Heart right ventricle (tissue), 16 donors: ENCODE results near the gene TTLL11. TPM values are rescaled to one million over a fixed set of nuclear protein-coding genes. Genes with fewer than 3 reads are reported as not detected.
"Not testable (repeated sequence)": the region's sequence is repeated elsewhere in the genome, so short reads cannot be mapped to it uniquely, and the experiment has no call there.

Experiments
- ATAC-seq, 8 donors: fragments of 200-7000 bp; cut with Tn5 transposase; one replicate each; pipeline ENCODE4 v1.9.1; 2020; ENCODE audit warnings: mild to moderate bottlenecking in 8 of 8, moderate library complexity in 8 of 8, moderate number of reproducible peaks in 1 of 8
- DNase-seq, 2 donors: peaks; one replicate each; pipeline ENCODE4 v3.0.0-alpha.2; 2020
- H3K27ac ChIP-seq, 10 donors: fragments of 200-600 bp; sonication (generic) in 2 of 10; one replicate each; pipeline versions ENCODE4 v1.5.0 to v1.8.0; 2020 to 2022; ENCODE audit warnings: mild to moderate bottlenecking in 3 of 10
- H3K27me3 ChIP-seq, 7 donors: fragments of 200-600 bp; one replicate each; pipeline ENCODE4 v1.8.0; 2021 to 2022; ENCODE audit warnings: mild to moderate bottlenecking in 2 of 7
- H3K36me3 ChIP-seq, 9 donors: fragments of 200-600 bp; sonication (generic) in 1 of 9; one replicate each; pipeline versions ENCODE4 v1.5.0 to v1.8.0; 2020 to 2022; ENCODE audit warnings: mild to moderate bottlenecking in 2 of 9
- H3K4me1 ChIP-seq, 9 donors: fragments of 200-600 bp; sonication (generic) in 1 of 9; one replicate each; pipeline versions ENCODE4 v1.5.0 to v1.8.0; 2020 to 2022; ENCODE audit warnings: mild to moderate bottlenecking in 4 of 9
- H3K4me3 ChIP-seq, 10 donors: fragments of 200-600 bp; sonication (generic) in 2 of 10; one replicate each; pipeline versions ENCODE4 v1.5.0 to v1.8.0; 2020 to 2022; ENCODE audit warnings: mild to moderate bottlenecking in 7 of 10, moderate library complexity in 2 of 10
- H3K9me3 ChIP-seq, 11 donors: fragments of 200-600 bp in 10 of 11; sonication (generic) in 2 of 11; one replicate each; pipeline versions ENCODE4 v1.5.0 to v1.8.0; 2013 to 2022; ENCODE audit warnings: mild to moderate bottlenecking in 2 of 11, control low read depth in 1 of 11, moderate library complexity in 1 of 11
- WGBS, 2 donors: extraction: QIAGEN DNeasy Blood & Tissue Kit; methylation state at CpG; one replicate each; pipeline ENCODE4 v1.1.7; 2013; ENCODE audit warnings: inconsistent platforms in 1 of 2; 5-methylcytosine and 5-hydroxymethylcytosine counted together
- intact Hi-C, 10 donors: fragments of 100-400 bp; cut with DNase I; formaldehyde crosslinking; loops; one replicate each; pipeline versions ENCODE4 v1.11.1 to v1.14.2; 2022
- polyA plus RNA-seq, 2 donors: library from polyadenylated mRNA; stranded (reverse); fragments of 200-250 nt; gene quantifications; one replicate each; pipeline ENCODE4 v1.2.3, GENCODE V29; 2013
- total RNA-seq, 10 donors: library from RNA; stranded (reverse); fragmentation: NEBNext Ultra II Directional in 3 of 10; extraction: Animal tissue kit (Norgen Biotek cat#: 25700) in 3 of 10; gene quantifications; one replicate each; pipeline versions ENCODE4 v1.2.1 to v1.2.4, GENCODE V29; 2021 to 2023
- TF ChIP-seq, protein P1 (sequence below), 9 donors: fragments of 200-600 bp; sonication (generic) in 2 of 9; IDR thresholded peaks; one replicate each; pipeline versions ENCODE4 v1.5.0 to v1.8.0; 2021 to 2022; ENCODE audit warnings: antibody characterized with exemption in 9 of 9, mild to moderate bottlenecking in 5 of 9, moderate library complexity in 1 of 9
- donor health status: Arrhythmogenic right ventricular cardiomyopathy.
- donor health status: ischemic (EF 13 %, LVEDD 7.1; RV severe dilation, severe dysfunction).
- donor health status: healthy with polysubstance abuse.
- donor health status: DM: no; HTN: yes; CAD: no.
- donor health status: DM: no; HTN: no; CAD: no.
- donor health status: ischemic (EF 25% LVEDD 6.9; RV normal size, moderate dysfunction).
- donor health status: ischemic (EF 25% LVEDD 5.7; RV mildly dilated, moderate dysfunction).
- donor health status: healthy.
- donor health status: DM: yes; HTN: yes; CAD: no.
- donor health status: Ischemic cardiomyopathy.
- donor health status: ischemic (EF 35%, LVEDD 5.7; RV mildly dilated, moderate dysfunction).
- donor health status: nonischemic (EF 11% LVEDD 7.7; RV severe dilation, severe dysfunction).
- donor health status: DM: yes; HTN: yes; CAD: no.
- donor health status: PGD.
- donor health status: ischemic (EF 29% LVEDD 5.4; RV normal size, mild dysfunction).
- donor health status: nonischemic (EF 23%, LVEDD 6.1; RV moderate dilation, normal function).

TTLL11 gene
- total and polyA plus RNA-seq, 12 donors: 2.6 to 8.7 (median 5.8) TPM

GRCh38 chr9:122070728-122071515, 22.2 kb downstream of the TTLL11 start:
- 88 to 89% methylated on average over 15 of the region's 15 CpGs for WGBS, 2 donors
- no peak overlapping the region for H3K27ac ChIP-seq

DNA sequence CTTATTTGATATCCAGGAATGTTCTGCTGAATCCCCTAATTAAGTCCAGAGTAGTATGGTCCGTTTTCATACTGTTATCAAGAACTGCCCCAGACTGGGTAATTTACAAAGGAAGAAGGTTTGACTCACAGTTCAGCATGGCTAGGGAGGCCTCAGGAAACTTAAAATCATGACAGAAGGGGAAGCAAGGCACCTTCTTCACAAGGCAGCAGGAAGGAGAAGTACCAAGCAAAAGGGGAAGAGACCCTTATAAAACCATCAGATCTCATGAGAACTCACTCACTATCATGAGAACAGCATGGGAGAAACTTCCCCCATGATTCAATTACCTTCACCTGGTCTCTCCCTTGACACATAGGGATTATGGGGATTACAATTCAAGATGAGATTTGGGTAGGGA, 26.4 kb downstream of the TTLL11 start:
- not testable (repeated sequence) for ATAC-seq, H3K9me3 ChIP-seq, H3K36me3 ChIP-seq, H3K4me3 ChIP-seq, H3K27me3 ChIP-seq, DNase-seq
- Histone ChIP-seq H3K4me1 (peaks cover 0 to 32% (median 15%) of the 10 kb centered on the region in 9 donors), H3K27ac (peak overlapping the region in 3 of 10 donors; percentile 14 to 42 (median 36))
- intact Hi-C loops: loop anchor here in 1 of 10 donors (1.0 kb wide), 1 partner anchor 11 kb away; no protein-coding TSS in a partner anchor
- 72 to 79% methylated on average over 1 of the region's 1 CpG for WGBS, 2 donors

More at GRCh38 chr9:122070728-122071515, 22.2 kb downstream of the TTLL11 start:
- DNase-seq (no peak), ATAC-seq (peak in 7 of 8 donors; percentile 18 to 70 (median 47))
- H3K27me3 ChIP-seq: no peaks in the 10 kb centered on the region
- peaks cover 3 to 28% (median 14%) of the 10 kb centered on the region in 9 donors for H3K4me1 ChIP-seq
- intact Hi-C loops: no loop called here
- no peak overlapping the region for H3K4me3 ChIP-seq
- H3K9me3 ChIP-seq: peaks cover 0 to 9% (median 0%) of the 10 kb centered on the region in 11 donors
- TF ChIP-seq, protein P1, sequence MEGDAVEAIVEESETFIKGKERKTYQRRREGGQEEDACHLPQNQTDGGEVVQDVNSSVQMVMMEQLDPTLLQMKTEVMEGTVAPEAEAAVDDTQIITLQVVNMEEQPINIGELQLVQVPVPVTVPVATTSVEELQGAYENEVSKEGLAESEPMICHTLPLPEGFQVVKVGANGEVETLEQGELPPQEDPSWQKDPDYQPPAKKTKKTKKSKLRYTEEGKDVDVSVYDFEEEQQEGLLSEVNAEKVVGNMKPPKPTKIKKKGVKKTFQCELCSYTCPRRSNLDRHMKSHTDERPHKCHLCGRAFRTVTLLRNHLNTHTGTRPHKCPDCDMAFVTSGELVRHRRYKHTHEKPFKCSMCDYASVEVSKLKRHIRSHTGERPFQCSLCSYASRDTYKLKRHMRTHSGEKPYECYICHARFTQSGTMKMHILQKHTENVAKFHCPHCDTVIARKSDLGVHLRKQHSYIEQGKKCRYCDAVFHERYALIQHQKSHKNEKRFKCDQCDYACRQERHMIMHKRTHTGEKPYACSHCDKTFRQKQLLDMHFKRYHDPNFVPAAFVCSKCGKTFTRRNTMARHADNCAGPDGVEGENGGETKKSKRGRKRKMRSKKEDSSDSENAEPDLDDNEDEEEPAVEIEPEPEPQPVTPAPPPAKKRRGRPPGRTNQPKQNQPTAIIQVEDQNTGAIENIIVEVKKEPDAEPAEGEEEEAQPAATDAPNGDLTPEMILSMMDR (IDR thresholded peaks at IDR 0.05): peak in 1 of 9 donors; percentile 13
- no peaks in the 10 kb centered on the region for H3K36me3 ChIP-seq

DNA sequence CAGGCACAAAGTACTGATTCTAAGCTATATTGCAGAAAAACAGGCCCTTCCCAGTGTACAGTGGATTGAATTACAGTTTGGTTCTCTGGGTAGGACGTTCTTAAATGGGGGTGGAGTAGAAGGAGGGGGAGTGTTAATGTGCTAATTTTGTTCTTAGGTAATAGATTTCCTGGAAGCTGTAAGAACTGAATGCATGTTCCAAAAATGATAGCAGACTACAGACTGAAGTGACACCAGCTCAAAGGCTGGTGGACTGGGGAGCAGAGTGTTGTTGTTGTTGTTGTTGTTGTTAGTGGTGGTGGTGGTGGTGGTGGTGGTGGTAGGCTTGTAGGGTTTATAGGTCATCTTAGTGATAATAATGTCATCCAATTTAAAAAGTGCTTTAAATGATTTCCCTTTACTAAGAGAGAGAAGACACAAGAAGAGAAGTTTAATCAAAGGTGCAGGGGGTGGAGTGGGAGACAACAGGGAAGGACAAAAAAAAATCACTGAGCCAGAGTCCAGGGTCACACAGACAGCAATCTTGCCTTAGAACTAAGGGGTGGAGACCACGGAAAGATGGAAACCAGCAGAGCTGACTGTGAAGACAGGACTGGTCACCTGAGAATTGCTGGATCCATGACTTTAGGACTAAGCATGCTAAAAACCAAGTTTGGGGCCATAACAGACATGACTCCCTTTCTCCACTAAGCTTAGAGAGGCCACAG, 27.0 kb downstream of the TTLL11 start:
- intact Hi-C loops: loop anchor here in 1 of 10 donors (1.0 kb wide), 1 partner anchor 11 kb away; no protein-coding TSS in a partner anchor
- TF ChIP-seq, protein P1 (IDR thresholded peaks at IDR 0.05): no peak
- 41% methylated on average over 2 of the region's 2 CpGs for WGBS, 2 donors
- DNase-seq: no peak
- Histone ChIP-seq H3K9me3 (peaks cover 0 to 9% (median 0%) of the 10 kb centered on the region in 11 donors), H3K27ac (peak overlapping the region in 6 of 10 donors; percentile 29 to 61 (median 40)), H3K4me3 (no peak overlapping the region), H3K36me3 (no peaks in the 10 kb centered on the region), H3K27me3 (no peaks in the 10 kb centered on the region), H3K4me1 (peaks cover 0 to 32% (median 15%) of the 10 kb centered on the region in 9 donors)
- peak; percentile 28 to 87 (median 76) for ATAC-seq

- Histone ChIP-seq H3K4me1 (peaks cover 0 to 21% (median 7%) of the 10 kb centered on the region in 9 donors), H3K36me3 (peaks cover 0 to 3% (median 0%) of the 10 kb centered on the region in 9 donors), H3K27me3 (no peaks in the 10 kb centered on the region), H3K27ac (no peak overlapping the region), H3K4me3 (no peak overlapping the region), H3K9me3 (no peaks in the 10 kb centered on the region)
- intact Hi-C loops: no loop called here
- TF ChIP-seq, protein P1 (IDR thresholded peaks at IDR 0.05): no peak
- ATAC-seq: no peak
- WGBS, 2 donors: 83 to 91% methylated on average over 4 of the region's 4 CpGs
- no peak for DNase-seq
Measured at GRCh38 chr9:122060481-122060880, 32.6 kb downstream of the TTLL11 start.
